Activated CD8-positive, alpha-beta memory T cell treated with anti-CD3 and anti-CD28 coated beads, Interleukin-2, amount 10 ng/mL, durations not matched to agents 7 days and 5 days (primary cell): Measurements from ENCODE around the gene MAT1A. TPM values are rescaled to one million over a fixed set of nuclear protein-coding genes. Genes with fewer than 3 reads are reported as not detected.
"Not testable (repeated sequence)": the region's sequence is repeated elsewhere in the genome, so short reads cannot be mapped to it uniquely, and the experiment has no call there.

Experiments
- ATAC-seq: fragments of 150-1000 bp; cut with Tn5 transposase; one replicate; pipeline ENCODE4 v1.10.0; 2021; ENCODE audit warnings: moderate library complexity
- CTCF ChIA-PET: fragments of 350-600 bp; sonication (Branson Sonifier 250); formaldehyde crosslinking; loops from one replicate; lab custom pipeline; 2021; ENCODE audit warnings: antibody characterized with exemption; lab: Charles Lee
- DNase-seq: peaks from one replicate; pipeline ENCODE4 v3.0.0-alpha.2; 2020
- H3K27ac Mint-ChIP-seq: one replicate; pipeline ENCODE4 v1.8.0; 2021; ENCODE audit warnings: mild to moderate bottlenecking, mixed read lengths
- H3K27me3 Mint-ChIP-seq: one replicate; pipeline ENCODE4 v1.8.0; 2021; ENCODE audit warnings: mixed read lengths
- H3K36me3 Mint-ChIP-seq: one replicate; pipeline ENCODE4 v1.8.0; 2021; ENCODE audit warnings: mild to moderate bottlenecking, mixed read lengths
- H3K4me1 Mint-ChIP-seq: one replicate; pipeline ENCODE4 v1.8.0; 2021; ENCODE audit warnings: mixed read lengths
- H3K4me3 Mint-ChIP-seq: one replicate; pipeline ENCODE4 v1.8.0; 2021; ENCODE audit warnings: mild to moderate bottlenecking, moderate library complexity, mixed read lengths
- H3K9me3 Mint-ChIP-seq: one replicate; pipeline ENCODE4 v1.8.0; 2022; ENCODE audit warnings: low read depth, mixed read lengths
- total RNA-seq, 2 experiments: library from RNA; stranded (reverse); gene quantifications; one replicate each; pipeline ENCODE4 v1.2.3, GENCODE V29; 2021

Gene MAT1A
- total RNA-seq, 2 experiments from 2014 or later: not detected

DNA sequence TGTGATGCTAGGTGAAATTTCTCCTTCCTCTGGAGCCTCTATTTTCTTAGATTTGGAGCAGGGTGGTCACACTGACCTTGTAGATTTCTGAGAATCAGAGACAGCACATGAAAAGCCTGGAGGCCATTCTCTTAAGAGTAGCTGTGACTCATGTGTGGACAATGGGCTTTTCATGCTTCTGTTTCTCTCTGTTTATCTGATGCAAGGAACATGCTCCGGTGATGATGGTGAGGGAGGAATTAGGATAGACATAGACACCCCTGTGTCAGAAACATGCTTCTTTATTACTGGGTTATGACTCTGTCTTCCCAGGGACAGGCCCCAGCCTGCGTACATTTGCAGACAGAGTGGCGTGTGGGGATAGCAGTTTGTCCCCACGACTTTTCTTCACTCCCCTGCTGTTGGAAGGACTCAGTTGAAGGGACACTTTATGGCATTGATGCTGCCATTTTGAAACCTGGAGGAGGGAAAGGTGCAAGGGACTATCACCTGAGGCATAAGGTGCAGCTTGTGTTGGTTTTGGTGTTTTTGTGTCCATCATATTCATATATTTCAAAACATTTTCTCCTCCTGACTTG is 37.7 kb downstream of the MAT1A start:
- not testable (repeated sequence) for H3K9me3 Mint-ChIP-seq, DNase-seq, H3K36me3 Mint-ChIP-seq, H3K27me3 Mint-ChIP-seq, H3K4me3 Mint-ChIP-seq, H3K27ac Mint-ChIP-seq, ATAC-seq
- peaks cover 26% of the 10 kb centered on the region for H3K4me1 Mint-ChIP-seq
- CTCF ChIA-PET: interaction anchor here (1.2 to 1.8 kb wide), 2 partner anchors 9 to 99 kb away, joined by 5 read pairs; no protein-coding TSS in a partner anchor

DNA sequence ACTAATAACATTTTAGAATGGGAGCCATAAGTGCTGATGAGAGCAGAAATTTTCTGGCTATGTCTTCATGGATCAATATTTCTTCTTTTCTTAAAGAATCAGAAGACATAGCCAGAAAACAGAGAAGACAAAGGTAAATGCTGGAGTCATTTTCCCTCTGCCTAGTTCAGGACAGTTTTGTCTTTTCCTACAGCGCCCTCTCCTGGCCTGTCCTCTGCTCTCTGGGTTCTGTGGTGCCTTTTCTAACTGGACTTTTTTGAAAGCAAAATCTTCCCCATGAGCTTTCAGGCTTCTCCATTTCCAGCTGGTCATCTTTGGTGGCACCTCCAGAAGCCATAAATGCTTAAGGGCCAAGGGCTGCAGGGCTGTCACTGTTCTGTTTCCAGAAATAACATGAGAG is 39.1 kb downstream of the MAT1A start:
- DNase-seq, H3K27ac Mint-ChIP-seq, H3K36me3 Mint-ChIP-seq, H3K4me3 Mint-ChIP-seq, ATAC-seq, CTCF ChIA-PET, H3K9me3 Mint-ChIP-seq: not testable (repeated sequence)
- Mint-ChIP-seq H3K4me1 (peaks cover 25% of the 10 kb centered on the region), H3K27me3 (peaks cover 13% of the 10 kb centered on the region)

DNA sequence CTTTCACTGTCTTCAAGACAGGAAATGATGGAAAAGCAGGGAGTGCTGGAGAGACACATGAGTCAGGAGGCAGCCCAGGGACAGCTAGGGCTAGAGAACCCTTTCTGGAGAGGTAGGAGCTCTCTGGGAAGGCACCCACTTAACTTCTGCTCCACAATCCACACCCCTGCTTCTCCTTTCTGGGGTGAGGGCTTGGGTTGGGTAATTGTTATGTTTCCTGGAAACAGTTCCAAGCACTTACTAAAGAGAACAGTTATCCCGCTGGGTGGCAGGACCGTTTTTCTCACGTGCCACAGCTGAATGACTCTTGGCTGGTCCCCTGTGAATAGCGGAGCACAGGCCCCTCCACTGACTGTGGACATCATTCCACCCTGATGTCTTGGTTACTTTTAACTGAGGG is 39.6 kb downstream of the MAT1A start:
- H3K4me3 Mint-ChIP-seq, CTCF ChIA-PET, DNase-seq, ATAC-seq, H3K36me3 Mint-ChIP-seq, H3K9me3 Mint-ChIP-seq, H3K27ac Mint-ChIP-seq: not testable (repeated sequence)
- Mint-ChIP-seq H3K27me3 (peaks cover 15% of the 10 kb centered on the region), H3K4me1 (peaks cover 24% of the 10 kb centered on the region)

DNA sequence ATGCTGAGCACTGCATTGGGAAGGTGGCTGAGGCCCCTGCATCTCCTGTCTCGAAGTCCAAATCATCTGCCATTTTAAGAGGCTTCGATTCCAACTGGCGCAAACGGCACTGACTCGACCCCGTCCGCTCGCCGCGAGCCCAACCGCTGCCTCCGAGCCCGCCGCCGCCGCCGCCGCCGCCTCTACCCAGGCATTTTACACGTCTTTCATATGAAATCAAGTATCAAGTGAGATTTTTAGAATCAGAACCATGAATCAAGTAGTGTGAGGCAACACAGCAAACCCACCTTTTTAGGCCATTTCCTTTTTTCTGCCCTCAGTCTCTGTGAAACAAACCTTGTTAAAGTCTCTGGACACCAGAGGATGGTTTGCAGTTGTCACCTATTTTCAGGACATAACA is 41.8 kb downstream of the MAT1A start:
- H3K4me1 Mint-ChIP-seq, ATAC-seq, CTCF ChIA-PET, DNase-seq, H3K4me3 Mint-ChIP-seq, H3K9me3 Mint-ChIP-seq, H3K36me3 Mint-ChIP-seq, H3K27ac Mint-ChIP-seq: not testable (repeated sequence)
- peaks cover 28% of the 10 kb centered on the region for H3K27me3 Mint-ChIP-seq

DNA sequence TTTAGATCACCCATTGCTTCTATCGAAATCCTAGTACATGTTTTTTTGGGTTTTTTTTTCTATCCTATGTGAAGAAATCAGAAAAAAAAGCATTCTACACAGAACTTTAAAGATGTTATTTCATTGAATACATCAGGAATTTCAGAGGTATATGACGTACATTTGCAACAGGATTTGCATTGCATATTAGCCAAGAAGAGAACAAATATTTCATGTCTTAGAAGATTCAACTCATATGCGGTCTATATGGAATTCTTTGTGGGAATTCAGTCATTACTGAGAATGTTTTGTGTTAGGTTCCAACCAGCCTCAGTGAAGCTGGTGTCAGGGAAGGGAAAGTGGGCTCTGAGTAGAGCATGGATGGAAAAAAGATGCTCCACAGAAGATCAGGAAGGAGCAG is 45.1 kb downstream of the MAT1A start:
- H3K36me3 Mint-ChIP-seq, H3K9me3 Mint-ChIP-seq, H3K4me3 Mint-ChIP-seq, ATAC-seq, H3K27ac Mint-ChIP-seq, H3K4me1 Mint-ChIP-seq, CTCF ChIA-PET, DNase-seq: not testable (repeated sequence)
- peaks cover 31% of the 10 kb centered on the region for H3K27me3 Mint-ChIP-seq

DNA sequence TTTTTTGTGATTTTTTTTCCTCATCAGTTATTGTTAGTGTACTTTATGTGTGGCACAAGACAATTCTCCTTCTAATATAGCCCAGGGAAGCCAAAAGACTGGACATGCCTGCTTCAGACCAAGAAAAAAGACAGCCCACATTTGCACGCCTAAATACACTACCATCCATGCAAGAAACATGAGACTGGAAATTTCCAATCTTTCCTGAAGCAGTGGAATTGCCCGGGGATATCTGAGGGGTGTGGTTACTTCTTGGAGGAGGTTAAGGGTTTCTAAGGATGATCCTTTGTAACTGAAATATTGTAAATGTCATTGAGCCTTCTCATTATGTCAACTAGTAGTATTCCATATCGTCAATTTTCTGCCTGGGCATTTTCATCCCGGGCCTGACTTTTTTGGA is 47.1 kb downstream of the MAT1A start:
- peaks cover 25% of the 10 kb centered on the region for H3K27me3 Mint-ChIP-seq
- H3K4me3 Mint-ChIP-seq, ATAC-seq, H3K36me3 Mint-ChIP-seq, CTCF ChIA-PET, H3K4me1 Mint-ChIP-seq, H3K9me3 Mint-ChIP-seq, H3K27ac Mint-ChIP-seq, DNase-seq: not testable (repeated sequence)

DNA sequence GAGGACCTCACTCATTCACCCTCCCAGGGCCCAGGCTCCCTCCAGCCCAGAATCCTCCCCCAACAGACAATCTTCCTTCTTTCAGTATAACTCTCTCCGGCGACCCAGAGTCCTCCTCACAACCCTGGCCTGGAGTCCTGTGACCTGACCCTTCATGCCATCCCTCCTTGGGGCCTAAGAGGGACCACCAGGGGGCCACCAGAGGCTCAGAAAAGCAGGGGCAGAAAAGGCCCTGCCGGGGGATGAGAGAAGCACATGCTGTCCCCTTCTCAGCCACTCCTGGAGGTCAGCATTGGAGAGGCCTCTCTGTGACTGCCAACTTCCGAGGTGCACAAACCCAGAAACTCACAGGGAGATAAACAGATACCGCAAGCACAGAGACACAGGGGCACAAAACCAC is 53.0 kb downstream of the MAT1A start:
- DNase-seq, H3K4me3 Mint-ChIP-seq, H3K27me3 Mint-ChIP-seq, H3K36me3 Mint-ChIP-seq, ATAC-seq, CTCF ChIA-PET, H3K27ac Mint-ChIP-seq, H3K9me3 Mint-ChIP-seq: not testable (repeated sequence)
- H3K4me1 Mint-ChIP-seq: peaks cover 12% of the 10 kb centered on the region

DNA sequence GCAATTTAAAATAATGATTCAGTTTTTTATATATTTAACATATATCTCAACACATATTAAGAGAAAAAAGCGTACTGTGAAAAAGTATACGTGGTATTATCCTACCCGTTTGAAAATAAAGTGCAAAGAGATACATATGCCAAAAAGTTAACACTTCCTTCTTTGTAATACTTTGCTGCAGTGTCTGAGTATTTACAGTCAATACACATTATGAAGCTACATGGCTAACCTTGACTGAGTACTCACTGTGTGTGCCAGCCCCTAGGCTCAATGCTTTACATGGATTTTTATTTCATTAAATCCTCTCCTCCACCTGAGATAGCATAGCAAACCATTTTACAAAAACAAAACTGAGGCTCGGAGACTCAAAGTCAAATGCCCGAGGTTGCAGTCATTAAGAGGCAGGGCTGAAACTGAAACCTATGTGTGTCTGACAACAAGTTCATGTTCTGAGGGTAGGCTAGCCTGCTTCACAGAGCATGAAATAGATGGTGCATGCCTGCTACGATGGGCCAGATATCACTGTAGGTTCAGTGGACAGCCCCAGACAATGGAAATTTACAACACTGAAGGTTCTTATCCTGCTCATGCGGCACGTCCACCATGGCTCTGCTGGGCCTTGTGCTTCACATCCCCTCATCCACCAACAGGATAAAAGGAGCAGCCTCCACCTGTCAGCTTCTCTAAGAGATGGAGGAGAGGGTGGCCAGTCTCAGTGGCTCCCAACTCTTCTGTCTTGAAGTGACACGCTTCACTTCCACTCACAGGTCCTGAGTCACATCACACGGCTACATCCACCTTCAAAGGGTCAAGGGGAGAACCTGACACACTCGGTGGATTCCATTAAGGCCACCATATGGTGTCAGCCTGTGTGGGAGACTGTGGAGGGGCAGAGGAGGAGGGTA is 54.9 kb downstream of the MAT1A start:
- Mint-ChIP-seq H3K27ac (peak overlapping the region; percentile 75), H3K4me1 (peaks cover 12% of the 10 kb centered on the region), H3K4me3 (peak overlapping the region; percentile 44)
- H3K27me3 Mint-ChIP-seq, H3K36me3 Mint-ChIP-seq, CTCF ChIA-PET, H3K9me3 Mint-ChIP-seq: not testable (repeated sequence)
- ATAC-seq: peak; percentile 97
- DNase-seq: peak; percentile 48

DNA sequence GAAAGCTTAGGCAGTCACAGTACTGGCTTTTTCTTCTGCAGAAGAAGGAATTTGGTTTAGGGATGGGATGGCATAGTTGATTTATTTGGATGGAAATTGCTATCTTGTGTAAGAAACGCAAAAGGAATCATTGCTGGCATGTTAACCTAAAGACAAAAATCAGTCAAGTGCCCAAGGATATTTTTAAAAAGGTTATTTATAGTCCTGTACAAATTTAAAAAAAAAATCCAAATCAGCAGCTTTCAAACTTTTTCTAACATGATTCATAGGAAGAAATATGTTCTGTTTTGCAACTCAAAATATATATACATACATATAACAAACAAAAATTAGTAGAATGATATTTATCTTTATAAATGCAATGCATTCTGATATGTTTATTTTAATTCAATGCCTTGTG is 55.6 kb downstream of the MAT1A start:
- not testable (repeated sequence) for H3K9me3 Mint-ChIP-seq, H3K36me3 Mint-ChIP-seq, ATAC-seq, DNase-seq, H3K27ac Mint-ChIP-seq, H3K4me3 Mint-ChIP-seq, H3K27me3 Mint-ChIP-seq
- H3K4me1 Mint-ChIP-seq: peaks cover 12% of the 10 kb centered on the region
- CTCF ChIA-PET: interaction anchor here (1.1 kb wide), 1 partner anchor 90 kb away, joined by 4 read pairs; no protein-coding TSS in a partner anchor

DNA sequence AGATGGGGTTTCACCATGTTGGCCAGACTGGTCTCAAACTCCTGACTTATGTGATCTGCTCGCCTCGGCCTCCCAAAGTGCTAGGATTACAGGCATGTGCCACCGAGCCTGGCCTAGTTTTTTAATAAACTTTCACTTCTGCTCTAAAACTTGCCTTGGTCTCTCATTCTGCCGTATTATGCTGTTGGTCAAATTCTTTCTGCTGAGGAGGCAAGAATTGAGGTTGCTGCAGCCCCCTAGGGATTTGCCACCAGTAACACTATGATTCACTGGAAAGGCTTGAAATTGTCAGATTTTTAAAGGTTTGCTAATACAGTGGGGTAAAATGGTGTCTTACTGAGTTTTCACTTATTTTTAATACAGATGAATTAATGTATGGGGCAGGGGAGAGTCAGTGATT is 62.7 kb downstream of the MAT1A start:
- peaks cover 14% of the 10 kb centered on the region for H3K27me3 Mint-ChIP-seq
- H3K27ac Mint-ChIP-seq, H3K36me3 Mint-ChIP-seq, DNase-seq, H3K4me1 Mint-ChIP-seq, H3K4me3 Mint-ChIP-seq, ATAC-seq, H3K9me3 Mint-ChIP-seq, CTCF ChIA-PET: not testable (repeated sequence)

DNA sequence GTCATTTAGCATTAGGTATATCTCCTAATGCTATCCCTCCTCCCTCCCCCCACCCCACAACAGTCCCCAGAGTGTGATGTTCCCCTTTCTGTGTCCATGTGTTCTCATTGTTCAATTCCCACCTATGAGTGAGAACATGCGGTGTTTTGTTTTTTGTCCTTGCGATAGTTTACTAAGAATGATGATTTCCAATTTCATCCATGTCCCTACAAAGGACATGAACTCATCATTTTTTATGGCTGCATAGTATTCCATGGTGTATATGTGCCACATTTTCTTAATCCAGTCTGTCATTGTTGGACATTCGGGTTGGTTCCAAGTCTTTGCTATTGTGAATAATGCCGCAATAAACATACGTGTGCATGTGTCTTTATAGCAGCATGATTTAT is 66.4 kb downstream of the MAT1A start:
- not testable (repeated sequence) for H3K27ac Mint-ChIP-seq, H3K36me3 Mint-ChIP-seq, DNase-seq, H3K9me3 Mint-ChIP-seq, H3K4me3 Mint-ChIP-seq, ATAC-seq
- H3K27me3 Mint-ChIP-seq: peaks cover 14% of the 10 kb centered on the region
- H3K4me1 Mint-ChIP-seq: peaks cover 15% of the 10 kb centered on the region
- CTCF ChIA-PET: interaction anchor here (0.7 to 6.9 kb wide), 13 partner anchors 19 to 164 kb away, joined by 3 to 137 read pairs (median 5); no protein-coding TSS in a partner anchor
